ENCODE data around the gene CALML3. TPM values are rescaled to one million over a fixed set of nuclear protein-coding genes. Genes with fewer than 3 reads are reported as not detected.

CALML3 gene
- total and polyA plus RNA-seq, 2 donors: not detected

DNA sequence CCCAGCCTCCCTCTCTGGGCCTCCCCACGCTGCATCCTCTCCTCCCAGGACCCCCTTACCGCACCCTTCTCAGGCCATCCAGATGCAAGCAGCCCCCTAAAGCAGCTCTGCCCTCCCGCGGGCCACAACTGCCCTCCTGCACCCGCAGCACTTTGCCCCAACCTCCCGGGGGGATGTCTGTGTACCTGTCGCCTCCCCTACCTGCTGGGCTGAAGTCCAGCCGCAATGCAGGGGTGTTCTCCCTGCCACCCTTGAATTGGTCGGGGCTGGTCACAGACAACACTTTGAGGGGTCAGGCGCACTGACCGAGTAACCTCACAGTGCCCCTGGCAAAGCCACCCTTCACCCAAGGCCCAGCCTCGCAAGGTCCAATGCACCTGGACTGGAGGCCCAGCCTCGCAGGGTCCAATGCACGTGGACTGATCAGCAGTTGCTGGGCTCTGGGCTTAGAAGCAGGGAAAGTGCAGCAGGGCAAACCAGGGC, 17.1 kb upstream of the CALML3 start:
- H3K4me1 ChIP-seq (ENCODE audit: insufficient read depth): no peaks in the 10 kb centered on the region
- 92% methylated on average over 14 of the region's 14 CpGs for WGBS
- no peaks in the 10 kb centered on the region for H3K36me3 ChIP-seq (ENCODE audit: insufficient read depth)
- no peak overlapping the region for H3K27ac ChIP-seq (ENCODE audit: low read depth)
- no peak overlapping the region for H3K4me3 ChIP-seq (ENCODE audit: low read depth, low read length)
- DNase-seq (ENCODE audit: extremely low spot score): no peak

GRCh38 chr10:5508161-5508604, 16.6 kb upstream of the CALML3 start:
- Histone ChIP-seq H3K4me1 (ENCODE audit: insufficient read depth) (no peaks in the 10 kb centered on the region), H3K27ac (ENCODE audit: low read depth) (no peak overlapping the region), H3K36me3 (ENCODE audit: insufficient read depth) (no peaks in the 10 kb centered on the region), H3K4me3 (ENCODE audit: low read depth, low read length) (no peak overlapping the region)
- DNase-seq (ENCODE audit: extremely low spot score): no peak
- WGBS: 92% methylated on average over 18 of the region's 18 CpGs

- DNase-seq (ENCODE audit: extremely low spot score): no peak
- no peak overlapping the region for H3K27ac ChIP-seq (ENCODE audit: low read depth)
- no peaks in the 10 kb centered on the region for H3K36me3 ChIP-seq (ENCODE audit: insufficient read depth)
- H3K4me3 ChIP-seq (ENCODE audit: low read depth, low read length): no peak overlapping the region
- H3K4me1 ChIP-seq (ENCODE audit: insufficient read depth): no peaks in the 10 kb centered on the region
- WGBS: 96% methylated on average over 6 of the region's 6 CpGs
Measured at GRCh38 chr10:5508786-5509185, 16.0 kb upstream of the CALML3 start.

DNA sequence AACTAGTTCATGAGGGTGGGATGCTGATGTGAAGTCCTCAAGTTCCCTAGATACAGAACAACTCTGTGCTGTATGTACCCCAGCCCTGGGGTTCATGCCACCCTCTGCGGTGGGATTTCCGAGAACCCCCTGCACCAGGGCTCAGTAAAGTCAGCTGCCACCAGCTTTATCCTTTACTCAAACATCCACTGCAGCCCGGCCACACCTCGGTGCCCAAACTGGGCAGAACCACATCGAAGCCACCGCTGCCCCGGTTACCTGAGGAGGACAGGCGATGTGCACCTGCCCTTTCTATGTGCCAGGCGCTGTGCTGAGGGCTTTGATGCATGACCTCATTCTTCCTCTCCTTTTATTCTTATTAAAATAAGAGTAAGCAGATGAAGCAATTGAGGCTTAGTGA, 15.5 kb upstream of the CALML3 start:
- Histone ChIP-seq H3K27ac (ENCODE audit: low read depth) (no peak overlapping the region), H3K4me3 (ENCODE audit: low read depth, low read length) (no peak overlapping the region), H3K4me1 (ENCODE audit: insufficient read depth) (no peaks in the 10 kb centered on the region), H3K36me3 (ENCODE audit: insufficient read depth) (no peaks in the 10 kb centered on the region)
- 97% methylated on average over 9 of the region's 9 CpGs for WGBS
- DNase-seq (ENCODE audit: extremely low spot score): no peak

GRCh38 chr10:5509691-5510090, 15.1 kb upstream of the CALML3 start:
- no peak overlapping the region for H3K4me3 ChIP-seq (ENCODE audit: low read depth, low read length)
- H3K27ac ChIP-seq (ENCODE audit: low read depth): no peak overlapping the region
- H3K36me3 ChIP-seq (ENCODE audit: insufficient read depth): no peaks in the 10 kb centered on the region
- WGBS: 97% methylated on average over 11 of the region's 11 CpGs
- no peak for DNase-seq (ENCODE audit: extremely low spot score)
- no peaks in the 10 kb centered on the region for H3K4me1 ChIP-seq (ENCODE audit: insufficient read depth)

DNA sequence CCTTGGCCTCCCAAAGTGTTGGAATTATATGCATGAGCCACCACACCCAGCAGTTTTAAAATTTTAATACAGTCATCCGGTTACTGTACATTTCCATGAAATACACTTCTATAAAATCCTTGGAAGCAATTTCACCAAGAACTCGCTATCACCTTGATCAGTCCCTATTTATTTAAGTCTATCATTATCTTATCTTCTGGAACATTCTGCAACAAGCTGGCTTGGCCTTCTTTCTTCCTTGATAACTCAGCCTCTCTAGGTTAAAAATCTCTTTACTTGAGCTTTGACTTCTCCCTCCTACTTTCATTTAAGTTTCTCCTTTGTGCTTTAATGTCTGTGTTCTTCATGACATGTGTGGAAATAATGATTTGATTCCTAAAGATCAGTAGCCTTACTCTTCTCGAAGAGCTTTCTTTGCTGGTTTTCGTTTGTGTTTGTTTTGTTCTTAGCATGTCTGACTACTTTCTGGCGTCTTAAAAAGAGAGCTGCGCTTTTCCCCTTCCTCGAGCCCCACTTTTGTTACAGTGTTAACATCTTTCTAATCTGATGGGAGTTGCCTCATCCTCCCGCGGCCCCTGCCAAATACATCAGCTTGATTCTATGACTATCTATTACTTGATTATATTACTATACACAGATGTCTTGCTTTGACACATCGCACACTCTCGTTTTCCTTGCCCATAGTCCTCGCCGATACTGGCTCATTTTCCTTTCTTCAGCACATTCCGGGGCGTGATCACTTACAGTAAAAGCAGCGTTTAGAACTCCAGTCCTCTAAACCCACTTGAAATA, 14.3 kb upstream of the CALML3 start:
- no peak overlapping the region for H3K4me3 ChIP-seq (ENCODE audit: low read depth, low read length)
- 32% methylated on average over 16 of the region's 16 CpGs for WGBS
- DNase-seq (ENCODE audit: extremely low spot score): no peak
- no peaks in the 10 kb centered on the region for H3K4me1 ChIP-seq (ENCODE audit: insufficient read depth)
- H3K27ac ChIP-seq (ENCODE audit: low read depth): no peak overlapping the region
- no peaks in the 10 kb centered on the region for H3K36me3 ChIP-seq (ENCODE audit: insufficient read depth)

DNA sequence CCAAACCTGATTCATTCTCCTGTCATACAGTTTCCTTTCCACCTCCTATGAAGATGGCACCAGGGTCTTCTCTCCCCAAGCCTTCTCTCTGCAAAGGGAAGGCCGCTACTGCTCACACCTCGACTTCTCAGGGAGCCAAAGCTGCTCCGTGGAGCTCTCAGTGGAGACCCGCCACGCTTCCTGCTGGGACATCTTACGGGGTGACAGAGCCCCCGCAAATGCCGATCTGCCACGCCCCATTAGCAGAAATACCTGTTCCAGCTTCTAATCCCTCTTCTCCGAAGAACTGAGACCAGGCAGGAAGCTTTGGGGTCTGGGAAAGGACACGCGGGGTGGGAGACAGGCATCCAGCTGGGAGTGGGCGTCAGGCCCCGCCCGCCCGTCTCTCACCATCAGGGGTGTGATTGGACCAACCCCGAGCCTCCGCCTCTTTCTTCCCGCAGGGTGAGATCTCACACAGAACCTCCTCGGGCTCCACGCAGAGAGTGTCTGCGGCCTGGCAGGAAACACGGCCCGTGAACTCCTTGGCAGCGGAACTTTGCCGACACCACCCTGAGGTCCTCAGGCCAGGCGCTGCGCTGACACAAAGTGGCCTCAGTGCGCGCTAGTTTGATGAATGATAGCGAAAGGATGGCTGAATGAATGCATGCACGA, 13.4 kb upstream of the CALML3 start:
- H3K27ac ChIP-seq (ENCODE audit: low read depth): no peak overlapping the region
- no peaks in the 10 kb centered on the region for H3K4me1 ChIP-seq (ENCODE audit: insufficient read depth)
- H3K36me3 ChIP-seq (ENCODE audit: insufficient read depth): no peaks in the 10 kb centered on the region
- no peak overlapping the region for H3K4me3 ChIP-seq (ENCODE audit: low read depth, low read length)
- DNase-seq (ENCODE audit: extremely low spot score): no peak
- 94% methylated on average over 32 of the region's 32 CpGs for WGBS

- DNase-seq (ENCODE audit: extremely low spot score): no peak
- Histone ChIP-seq H3K27ac (ENCODE audit: low read depth) (no peak overlapping the region), H3K4me3 (ENCODE audit: low read depth, low read length) (no peak overlapping the region), H3K36me3 (ENCODE audit: insufficient read depth) (no peaks in the 10 kb centered on the region), H3K4me1 (ENCODE audit: insufficient read depth) (no peaks in the 10 kb centered on the region)
- WGBS: 92% methylated on average over 17 of the region's 17 CpGs
Measured at GRCh38 chr10:5511885-5512280, 12.9 kb upstream of the CALML3 start.

GRCh38 chr10:5512331-5512730, 12.4 kb upstream of the CALML3 start:
- Histone ChIP-seq H3K4me1 (ENCODE audit: insufficient read depth) (no peaks in the 10 kb centered on the region), H3K4me3 (ENCODE audit: low read depth, low read length) (no peak overlapping the region), H3K36me3 (ENCODE audit: insufficient read depth) (no peaks in the 10 kb centered on the region), H3K27ac (ENCODE audit: low read depth) (no peak overlapping the region)
- 97% methylated on average over 25 of the region's 25 CpGs for WGBS
- DNase-seq (ENCODE audit: extremely low spot score): no peak

GRCh38 chr10:5512881-5513612, 11.7 kb upstream of the CALML3 start:
- 89% methylated on average over 15 of the region's 15 CpGs for WGBS
- H3K4me3 ChIP-seq (ENCODE audit: low read depth, low read length): no peak overlapping the region
- no peak overlapping the region for H3K27ac ChIP-seq (ENCODE audit: low read depth)
- no peaks in the 10 kb centered on the region for H3K36me3 ChIP-seq (ENCODE audit: insufficient read depth)
- no peaks in the 10 kb centered on the region for H3K4me1 ChIP-seq (ENCODE audit: insufficient read depth)
- no peak for DNase-seq (ENCODE audit: extremely low spot score)

DNA sequence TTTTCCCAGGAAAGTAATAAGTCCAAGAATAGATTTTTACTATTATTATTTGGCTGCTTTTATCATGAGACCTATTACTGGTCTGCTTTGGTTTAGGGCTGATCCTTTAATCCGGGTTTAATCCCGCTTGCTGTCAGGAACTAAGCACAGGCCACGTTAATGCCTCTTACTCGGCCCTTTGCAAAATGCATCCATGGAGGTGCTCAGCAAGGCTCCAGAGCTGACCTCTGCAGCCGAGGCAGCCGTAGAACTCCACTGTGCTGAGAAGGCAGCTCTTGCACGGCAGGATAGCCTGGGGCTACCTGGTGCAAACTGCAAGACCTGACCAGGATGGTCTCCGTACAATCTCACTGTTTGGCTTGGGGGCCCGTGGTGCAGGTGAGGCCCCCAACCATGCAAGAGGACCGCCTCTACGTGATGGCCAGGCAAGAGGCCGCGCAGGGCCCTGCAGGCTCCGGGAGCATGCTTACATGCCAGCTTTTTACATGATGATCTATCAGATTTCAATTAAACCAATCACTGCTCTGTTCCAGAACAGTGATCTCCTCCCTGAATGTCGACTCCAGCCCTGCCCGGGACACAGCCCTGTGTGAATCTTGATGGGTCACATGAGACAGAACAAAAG, 10.4 kb upstream of the CALML3 start:
- no peaks in the 10 kb centered on the region for H3K36me3 ChIP-seq (ENCODE audit: insufficient read depth)
- H3K4me1 ChIP-seq (ENCODE audit: insufficient read depth): no peaks in the 10 kb centered on the region
- WGBS: 67% methylated on average over 16 of the region's 16 CpGs
- no peak overlapping the region for H3K27ac ChIP-seq (ENCODE audit: low read depth)
- no peak for DNase-seq (ENCODE audit: extremely low spot score)
- H3K4me3 ChIP-seq (ENCODE audit: low read depth, low read length): no peak overlapping the region

GRCh38 chr10:5515948-5516761, 8.6 kb upstream of the CALML3 start:
- Histone ChIP-seq H3K4me1 (ENCODE audit: insufficient read depth) (no peaks in the 10 kb centered on the region), H3K36me3 (ENCODE audit: insufficient read depth) (no peaks in the 10 kb centered on the region), H3K27ac (ENCODE audit: low read depth) (no peak overlapping the region), H3K4me3 (ENCODE audit: low read depth, low read length) (no peak overlapping the region)
- no peak for DNase-seq (ENCODE audit: extremely low spot score)
- 82% methylated on average over 10 of the region's 10 CpGs for WGBS

DNA sequence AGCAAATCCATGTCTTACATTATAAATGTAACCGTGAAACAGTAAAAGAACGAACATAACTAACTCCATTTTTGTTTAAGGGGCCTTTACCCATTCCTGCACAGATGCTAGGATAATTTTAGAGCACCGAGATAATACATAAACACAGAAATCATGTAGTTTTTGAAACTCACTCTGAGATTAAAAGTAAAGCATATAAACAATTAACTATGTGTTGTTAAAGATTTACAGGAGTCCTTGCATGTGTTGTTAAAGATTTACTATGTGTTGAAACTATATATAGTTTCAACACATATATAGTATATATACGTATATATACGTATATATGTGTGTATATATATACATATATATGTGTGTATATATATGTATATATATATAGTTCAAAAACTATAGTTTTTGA, 7.2 kb upstream of the CALML3 start:
- Histone ChIP-seq H3K4me3 (ENCODE audit: low read depth, low read length) (no peak overlapping the region), H3K36me3 (ENCODE audit: insufficient read depth) (no peaks in the 10 kb centered on the region), H3K27ac (ENCODE audit: low read depth) (no peak overlapping the region), H3K4me1 (ENCODE audit: insufficient read depth) (no peaks in the 10 kb centered on the region)
- WGBS: 57% methylated on average over 5 of the region's 5 CpGs
- no peak for DNase-seq (ENCODE audit: extremely low spot score)

Data from urinary bladder (tissue), 4 donors.